Measurements from ENCODE around the gene CCDC88C.
"Not testable (repeated sequence)": the region's sequence is repeated elsewhere in the genome, so short reads cannot be mapped to it uniquely, and the experiment has no call there.

The CCDC88C gene

GRCh38 chr14:91271639-91272038, 146.0 kb downstream of the CCDC88C start:
- DNase-seq (ENCODE audit: low read depth in 2 of 2) = no peak

GRCh38 chr14:91270619-91271018, 147.0 kb downstream of the CCDC88C start:
- DNase-seq (ENCODE audit: low read depth in 2 of 2) = no peak

- DNase-seq (ENCODE audit: low read depth in 2 of 2) = no peak
Observed at GRCh38 chr14:91270188-91270587, 147.4 kb downstream of the CCDC88C start.

GRCh38 chr14:91269076-91269991, 148.3 kb downstream of the CCDC88C start:
- DNase-seq (ENCODE audit: low read depth in 2 of 2) = no peak

GRCh38 chr14:91267965-91268437, 149.6 kb downstream of the CCDC88C start:
- DNase-seq (ENCODE audit: low read depth in 2 of 2) = no peak

- DNase-seq (ENCODE audit: low read depth in 2 of 2) = not testable (repeated sequence)
Observed at GRCh38 chr14:91266276-91266675, 151.3 kb downstream of the CCDC88C start.

- DNase-seq (ENCODE audit: low read depth in 2 of 2) = no peak
Observed at GRCh38 chr14:91265404-91265803, 152.2 kb downstream of the CCDC88C start.

GRCh38 chr14:91264151-91265150, 153.2 kb downstream of the CCDC88C start:
- no peak for DNase-seq (ENCODE audit: low read depth in 2 of 2)

- DNase-seq (ENCODE audit: low read depth in 2 of 2) = no peak
Observed at GRCh38 chr14:91263329-91263728, 154.3 kb downstream of the CCDC88C start.

- DNase-seq (ENCODE audit: low read depth in 2 of 2) = no peak
Observed at GRCh38 chr14:91261986-91262549, 155.6 kb downstream of the CCDC88C start.

- DNase-seq (ENCODE audit: low read depth in 2 of 2) = no peak
Observed at GRCh38 chr14:91261115-91261514, 156.5 kb downstream of the CCDC88C start.

- DNase-seq (ENCODE audit: low read depth in 2 of 2) = no peak
Observed at GRCh38 chr14:91258876-91259275, 158.7 kb downstream of the CCDC88C start.

GRCh38 chr14:91258011-91258618, 159.5 kb downstream of the CCDC88C start:
- DNase-seq (ENCODE audit: low read depth in 2 of 2) = no peak

- DNase-seq (ENCODE audit: low read depth in 2 of 2) = no peak
Observed at GRCh38 chr14:91257328-91258010, 160.2 kb downstream of the CCDC88C start.

- DNase-seq (ENCODE audit: low read depth in 2 of 2) = no peak
Observed at GRCh38 chr14:91256661-91257060, 161.0 kb downstream of the CCDC88C start.

GRCh38 chr14:91255026-91255695, 162.5 kb downstream of the CCDC88C start:
- no peak for DNase-seq (ENCODE audit: low read depth in 2 of 2)

- DNase-seq (ENCODE audit: low read depth in 2 of 2) = no peak
Observed at GRCh38 chr14:91254461-91254860, 163.2 kb downstream of the CCDC88C start.

GRCh38 chr14:91253795-91254323, 163.8 kb downstream of the CCDC88C start:
- DNase-seq (ENCODE audit: low read depth in 2 of 2) = no peak

GRCh38 chr14:91252871-91253794, 164.5 kb downstream of the CCDC88C start:
- DNase-seq (ENCODE audit: low read depth in 2 of 2) = no peak

Measured in fibroblast of skin of left biceps (primary cell).